HG03565 (cell line): ENCODE measurements around the gene TRIB2.

Experiments
- ATAC-seq: cut with Tn5 transposase; IDR thresholded peaks from one replicate; pipeline ENCODE4 v1.9.1; 2021; ENCODE audit warnings: mild to moderate bottlenecking, moderate library complexity; ENCODE audit not compliant: unreplicated experiment

The TRIB2 gene

GRCh38 chr2:12737738-12738485 is 21.2 kb downstream of the TRIB2 start:
- no peak for ATAC-seq

DNA sequence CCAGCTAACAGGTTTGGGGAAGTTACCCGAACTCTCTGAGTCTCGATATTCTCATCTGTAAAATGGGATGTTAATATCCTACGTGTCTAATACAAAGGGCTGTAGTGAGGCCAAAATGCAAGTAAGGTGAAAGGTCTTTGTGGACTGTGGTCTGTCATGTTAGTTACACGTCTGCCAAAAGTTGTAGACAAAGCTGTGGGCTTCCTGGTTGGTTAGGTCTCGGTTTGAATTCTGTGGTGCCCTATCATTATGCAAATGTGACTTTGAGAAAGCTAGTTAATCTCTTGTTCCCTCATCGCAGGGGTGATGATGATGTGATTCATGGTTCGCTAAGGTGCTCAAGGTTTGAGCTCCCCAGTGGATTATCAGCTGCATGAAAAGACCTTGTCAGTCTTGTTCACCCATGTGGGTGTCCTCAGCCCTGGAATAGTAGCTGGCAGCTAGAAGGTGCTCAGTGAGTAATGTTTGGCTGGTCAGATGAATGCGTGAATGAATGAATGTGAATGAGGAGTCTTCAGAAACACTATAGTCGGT is 23.1 kb downstream of the TRIB2 start:
- no peak for ATAC-seq

- ATAC-seq, result no peak
These were observed 24.6 kb downstream of the TRIB2 start for GRCh38 chr2:12741380-12741779.

DNA sequence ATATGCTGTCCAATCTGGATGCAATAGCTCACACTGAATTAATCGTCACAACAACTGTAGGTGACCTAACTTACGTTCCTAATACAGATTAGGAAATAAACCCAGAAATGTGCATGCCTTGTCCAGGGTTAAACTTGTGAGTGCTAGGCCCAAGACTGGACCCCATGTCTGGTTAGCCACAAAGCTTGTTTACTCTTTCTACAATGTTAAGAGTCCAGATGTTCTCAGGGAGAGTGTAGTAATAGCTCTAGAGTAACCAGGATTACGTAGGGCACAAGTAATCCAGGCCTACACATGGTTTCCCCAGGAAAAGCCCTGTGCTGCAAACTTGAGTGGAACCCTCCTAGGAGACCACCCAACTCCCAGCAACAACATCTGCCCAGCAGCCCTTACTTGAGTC is 26.2 kb downstream of the TRIB2 start:
- no peak for ATAC-seq

GRCh38 chr2:12750166-12750905 is 33.6 kb downstream of the TRIB2 start:
- ATAC-seq, result no peak

DNA sequence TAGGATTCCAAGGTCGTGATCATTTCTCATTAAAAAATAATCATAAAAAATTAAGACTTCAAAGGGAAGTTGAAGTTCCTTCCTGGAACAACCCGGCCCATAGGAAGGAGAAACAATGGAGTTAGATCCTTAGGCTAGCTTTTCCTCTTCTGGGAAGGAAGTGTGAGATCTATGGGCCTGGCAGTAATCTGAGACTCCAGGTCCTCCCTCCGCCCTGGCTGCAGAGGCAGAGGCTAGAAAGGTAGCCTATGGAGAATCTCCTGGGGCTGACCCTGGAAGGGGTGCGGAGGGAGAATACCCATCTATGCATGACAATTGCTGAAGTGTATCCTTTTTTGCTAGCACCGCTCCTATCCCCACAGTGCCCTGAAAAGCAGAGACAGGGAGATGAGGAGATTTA is 37.9 kb downstream of the TRIB2 start:
- ATAC-seq, result no peak

DNA sequence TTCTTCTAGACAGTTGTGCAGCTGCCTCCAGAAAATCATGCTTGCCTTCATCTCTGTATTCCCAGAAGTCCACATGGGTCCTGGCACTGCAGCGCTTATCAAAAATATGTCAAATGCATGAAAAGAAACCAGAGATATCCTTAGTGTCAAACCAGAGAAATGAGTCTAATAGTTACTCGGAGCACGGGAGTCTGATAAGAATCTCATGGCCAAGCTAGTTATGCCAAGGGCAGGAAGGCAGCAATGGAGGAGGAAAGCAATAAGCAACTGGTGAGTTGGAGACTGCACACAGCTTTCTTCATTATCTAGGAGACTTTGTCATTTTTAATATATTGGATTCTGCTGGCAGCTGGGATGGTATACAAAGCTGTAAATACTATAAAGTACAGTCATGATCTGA is 38.6 kb downstream of the TRIB2 start:
- no peak for ATAC-seq

DNA sequence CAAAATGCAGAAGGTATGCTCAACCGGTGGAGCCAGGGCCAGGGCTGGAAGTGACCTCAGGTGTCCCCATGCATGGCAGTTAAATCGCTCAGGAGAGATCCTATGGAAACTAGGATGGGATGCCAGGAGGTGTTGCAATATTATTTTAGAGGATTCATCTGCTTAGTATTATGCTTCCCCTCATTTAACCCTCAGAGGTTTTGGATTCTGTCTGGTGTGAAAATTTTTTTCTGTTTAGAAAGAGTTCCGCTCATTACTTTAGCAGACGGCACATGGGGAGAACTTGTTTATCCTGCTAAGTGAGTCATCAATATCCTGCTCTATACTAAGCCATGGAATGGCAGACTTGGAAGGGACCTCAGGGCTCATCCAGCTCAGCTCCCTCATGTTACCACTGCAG is 42.5 kb downstream of the TRIB2 start:
- no peak for ATAC-seq

- no peak for ATAC-seq
These were observed 44.4 kb downstream of the TRIB2 start for GRCh38 chr2:12761104-12761503.

DNA sequence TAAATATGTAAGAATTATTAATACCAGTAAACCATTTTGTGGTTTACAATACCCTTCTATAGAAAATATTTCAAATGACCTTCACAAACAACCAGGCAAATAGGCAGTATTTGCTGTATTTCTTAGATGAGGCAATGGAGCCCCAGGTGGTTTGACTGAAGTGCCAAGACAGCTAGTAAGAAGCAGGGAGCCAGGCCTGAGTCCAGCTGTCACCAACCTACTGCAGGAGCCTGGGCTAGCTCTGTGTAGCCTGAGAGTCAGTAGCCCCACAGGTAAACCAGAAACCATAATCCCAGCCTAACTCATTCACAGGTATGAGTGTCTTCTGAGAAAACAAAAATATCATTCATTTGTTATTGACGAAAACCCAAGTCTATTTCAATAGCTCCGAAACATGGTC is 45.6 kb downstream of the TRIB2 start:
- no peak for ATAC-seq

DNA sequence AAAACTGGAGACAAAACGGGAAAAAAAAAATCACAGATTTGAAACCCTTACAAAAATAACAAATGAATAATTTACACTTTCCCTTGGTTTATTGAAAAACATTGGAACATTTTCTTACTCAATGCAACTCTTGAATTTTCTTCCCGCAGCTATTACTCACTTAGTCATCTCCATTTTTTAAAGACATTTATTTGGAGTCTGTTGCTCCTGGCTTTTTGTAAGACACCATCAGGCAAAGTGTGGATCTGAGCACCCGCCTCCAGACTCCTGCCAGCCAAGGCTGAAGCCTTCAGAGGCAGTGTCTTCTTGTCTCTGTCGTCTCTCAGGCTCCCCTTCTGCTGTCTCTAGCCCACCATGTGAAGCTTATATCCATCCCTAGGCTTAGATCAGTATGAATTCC is 46.2 kb downstream of the TRIB2 start:
- ATAC-seq, result no peak

DNA sequence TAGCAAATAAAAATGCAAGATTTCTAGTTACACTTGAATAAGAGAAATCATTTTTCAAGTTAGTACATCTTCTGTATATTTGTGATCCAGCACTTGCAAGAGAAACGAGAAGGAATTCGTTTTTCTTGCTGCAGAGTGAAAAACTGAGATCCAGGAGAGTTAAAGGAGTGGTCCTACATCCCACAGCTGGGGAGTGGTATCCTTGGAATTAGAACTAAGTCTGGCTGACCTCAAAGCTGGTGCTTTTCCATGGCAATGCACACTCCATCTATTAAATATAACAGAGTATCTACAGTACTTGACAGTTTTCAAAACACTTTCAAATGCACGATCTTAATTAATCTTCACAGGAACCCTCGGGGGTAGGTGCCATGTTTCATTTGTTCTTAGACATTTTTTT is 46.8 kb downstream of the TRIB2 start:
- no peak for ATAC-seq

- no peak for ATAC-seq
These were observed 47.5 kb downstream of the TRIB2 start for GRCh38 chr2:12764075-12764730.

DNA sequence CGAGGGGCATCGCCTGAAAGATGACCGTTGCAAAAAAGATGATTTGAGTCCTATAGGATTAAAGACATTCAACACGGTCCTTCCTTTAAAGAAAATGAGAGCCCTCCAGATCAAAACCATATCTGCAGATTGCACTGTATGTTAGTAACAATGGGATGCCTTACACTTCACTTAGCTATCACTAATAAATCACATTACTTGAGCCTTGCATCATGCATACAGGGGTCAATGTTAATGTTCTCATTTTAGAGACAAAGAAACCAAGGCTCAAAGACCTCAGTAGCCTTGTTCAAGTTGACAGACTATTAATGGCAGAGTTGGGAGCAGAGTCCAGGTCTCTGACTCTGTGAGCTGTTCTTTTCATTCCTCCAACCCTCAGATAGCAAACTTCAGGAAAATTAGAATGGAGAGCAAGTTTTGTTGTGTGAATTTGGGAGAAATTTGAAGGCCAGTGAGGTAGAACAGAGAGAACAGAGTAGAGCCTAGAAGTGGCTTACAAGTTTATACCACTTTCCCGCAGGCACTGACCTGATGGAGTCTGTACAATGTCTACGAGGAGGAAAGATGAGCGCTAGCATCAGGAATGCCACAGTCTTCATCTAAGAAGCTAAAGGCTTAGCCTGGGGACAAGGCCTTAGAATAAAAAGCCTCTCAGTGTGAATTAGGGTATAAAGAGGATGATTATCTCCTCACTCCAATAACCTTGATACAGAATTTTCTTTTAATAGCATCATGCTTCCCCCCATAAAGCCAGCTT is 48.3 kb downstream of the TRIB2 start:
- ATAC-seq, result no peak

- no peak for ATAC-seq
These were observed 49.7 kb downstream of the TRIB2 start for GRCh38 chr2:12766421-12766879.

DNA sequence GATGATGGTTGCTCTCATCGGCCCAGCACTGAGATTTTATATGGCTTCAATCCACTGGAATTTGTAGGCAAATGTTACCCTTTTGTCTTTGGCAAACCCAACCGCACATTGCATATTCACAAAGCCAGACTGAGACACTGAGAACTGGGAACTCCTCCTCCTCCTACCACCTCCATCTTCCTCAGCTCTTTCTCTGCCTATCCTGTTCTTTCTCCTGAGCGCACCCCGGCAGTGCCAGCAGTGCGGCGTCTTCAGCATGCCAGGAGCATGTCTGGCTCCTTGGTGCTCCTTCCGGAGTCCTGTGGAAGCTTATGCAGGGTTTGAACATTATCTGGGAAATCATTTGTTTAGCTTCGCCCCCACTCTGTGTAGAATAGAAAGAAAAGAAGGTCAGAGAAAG is 50.8 kb downstream of the TRIB2 start:
- no peak for ATAC-seq

- no peak for ATAC-seq
These were observed 51.4 kb downstream of the TRIB2 start for GRCh38 chr2:12767996-12768624.

DNA sequence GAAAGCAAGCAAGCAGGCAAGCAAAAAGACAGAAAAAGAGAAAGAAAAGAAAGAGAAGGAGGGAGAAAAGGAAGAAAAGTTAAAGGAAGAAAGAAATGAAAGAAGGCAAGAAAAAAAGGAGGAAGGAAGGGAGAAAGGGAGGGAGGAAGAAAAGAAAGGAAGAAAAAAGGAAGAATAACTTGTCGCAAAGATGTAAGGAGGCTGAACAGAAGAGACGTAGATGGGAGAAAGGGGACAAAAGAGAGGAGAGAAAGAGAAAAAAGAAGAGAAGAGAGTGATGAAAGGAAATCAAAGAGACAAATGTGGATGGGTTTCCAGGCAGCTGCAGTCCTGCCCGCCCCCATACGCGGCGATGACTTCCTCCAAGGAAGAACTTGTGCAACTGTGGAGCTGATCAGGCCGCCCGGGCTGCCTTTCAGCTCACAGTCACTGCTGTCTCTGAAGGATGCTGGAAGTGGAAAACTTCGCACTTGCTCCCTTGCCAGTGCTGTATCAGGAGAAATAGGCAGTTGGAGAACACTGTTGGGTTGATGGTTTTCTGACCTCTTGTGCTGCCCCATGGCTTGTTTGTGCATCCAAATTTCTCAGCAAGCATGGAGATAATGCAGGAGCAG is 52.9 kb downstream of the TRIB2 start:
- ATAC-seq, result no peak

- no peak for ATAC-seq
These were observed 53.7 kb downstream of the TRIB2 start for GRCh38 chr2:12770300-12770968.
